WTC11 (cell line): Measurements from ENCODE around the gene NSG1. TPM values are rescaled to one million over a fixed set of nuclear protein-coding genes. Genes with fewer than 3 reads are reported as not detected.
"Not testable (repeated sequence)": the region's sequence is repeated elsewhere in the genome, so short reads cannot be mapped to it uniquely, and the experiment has no call there.

ENCODE experiments used
- ATAC-seq: fragments of 200-7000 bp; cut with Tn5 transposase; 2 replicates; pipeline ENCODE4 v1.10.0; 2021; ENCODE audit warnings: mild to moderate bottlenecking, moderate library complexity
- CTCF ChIA-PET: fragments of 300-600 bp; sonication (Branson Sonifier 250); formaldehyde crosslinking; loops from one replicate; lab custom pipeline; 2021; ENCODE audit warnings: antibody characterized with exemption; lab: Charles Lee
- POLR2A ChIA-PET: fragments of 350-600 bp; sonication (Branson Sonifier 250); formaldehyde crosslinking; loops from one replicate; lab custom pipeline; 2021; ENCODE audit warnings: antibody characterized with exemption; lab: Charles Lee
- DNase-seq: peaks from one replicate; pipeline ENCODE4 v3.0.0; 2021; ENCODE audit warnings: low spot score
- H3K27ac Mint-ChIP-seq: 2 replicates; pipeline ENCODE4 v1.8.0; 2021; ENCODE audit warnings: mixed read lengths
- H3K27me3 Mint-ChIP-seq: 2 replicates; pipeline ENCODE4 v1.8.0; 2021; ENCODE audit warnings: low read depth, mild to moderate bottlenecking, moderate library complexity, mixed read lengths
- H3K36me3 Mint-ChIP-seq: 2 replicates; pipeline ENCODE4 v1.8.0; 2021; ENCODE audit warnings: mixed read lengths
- H3K4me1 Mint-ChIP-seq: 2 replicates; pipeline ENCODE4 v1.8.0; 2022; ENCODE audit warnings: mixed read lengths
- H3K4me3 Mint-ChIP-seq: 2 replicates; pipeline ENCODE4 v1.8.0; 2021; ENCODE audit warnings: mild to moderate bottlenecking, moderate library complexity, mixed read lengths
- H3K9me3 Mint-ChIP-seq: 2 replicates; pipeline ENCODE4 v1.8.0; 2021; ENCODE audit warnings: mixed read lengths
- AR ChIP-seq: fragments of 250-450 bp; sonication (Bioruptor Pico); IDR thresholded peaks from 2 replicates; pipeline ENCODE4 v1.9.0; 2021; ENCODE audit warnings: mild to moderate bottlenecking
- ATF2 ChIP-seq: sonication (generic); formaldehyde crosslinking; IDR thresholded peaks from 2 replicates; pipeline ENCODE4 v1.8.1; 2022; ENCODE audit warnings: low read depth, missing genetic modification reagents, borderline replicate concordance
- E2F5 ChIP-seq: sonication (generic); formaldehyde crosslinking; IDR thresholded peaks from 2 replicates; pipeline ENCODE4 v1.8.1; 2022; ENCODE audit warnings: mild to moderate bottlenecking, moderate library complexity, missing genetic modification reagents
- FOXK1 ChIP-seq: sonication (generic); formaldehyde crosslinking; IDR thresholded peaks from 2 replicates; pipeline ENCODE4 v1.8.0; 2022; ENCODE audit warnings: mild to moderate bottlenecking, moderate library complexity, missing genetic modification reagents
- NR2C2 ChIP-seq: sonication (generic); formaldehyde crosslinking; IDR thresholded peaks from 2 replicates; pipeline ENCODE4 v1.8.0; 2022; ENCODE audit warnings: mild to moderate bottlenecking, missing genetic modification reagents
- NR3C1 ChIP-seq: sonication (generic); formaldehyde crosslinking; conservative IDR thresholded peaks from 2 replicates; pipeline ENCODE4 v1.8.1; 2023; ENCODE audit warnings: low read depth, mild to moderate bottlenecking, missing genetic modification reagents
- PREB ChIP-seq: sonication (generic); formaldehyde crosslinking; IDR thresholded peaks from 2 replicates; pipeline ENCODE4 v1.8.1; 2022; ENCODE audit warnings: mild to moderate bottlenecking, missing genetic modification reagents, moderate library complexity, borderline replicate concordance
- RELA ChIP-seq: sonication (generic); formaldehyde crosslinking; IDR thresholded peaks from 2 replicates; pipeline ENCODE4 v1.8.1; 2022; ENCODE audit warnings: missing genetic modification reagents, mild to moderate bottlenecking, borderline replicate concordance
- TEAD1 ChIP-seq: sonication (generic); formaldehyde crosslinking; IDR thresholded peaks from 2 replicates; pipeline ENCODE4 v1.8.0; 2022; ENCODE audit warnings: mild to moderate bottlenecking, missing genetic modification reagents
- TEAD4 ChIP-seq: sonication (generic); formaldehyde crosslinking; IDR thresholded peaks from 2 replicates; pipeline ENCODE4 v1.8.0; 2022; ENCODE audit warnings: mild to moderate bottlenecking, missing genetic modification reagents
- USF1 ChIP-seq: sonication (generic); formaldehyde crosslinking; IDR thresholded peaks from 2 replicates; pipeline ENCODE4 v1.8.0; 2022; ENCODE audit warnings: mild to moderate bottlenecking, missing genetic modification reagents
- ZBTB21 ChIP-seq: sonication (generic); formaldehyde crosslinking; IDR thresholded peaks from 2 replicates; pipeline ENCODE4 v1.8.1; 2023; ENCODE audit warnings: mild to moderate bottlenecking, missing genetic modification reagents, borderline replicate concordance
- ZNF232 ChIP-seq: sonication (generic); formaldehyde crosslinking; IDR thresholded peaks from 2 replicates; pipeline ENCODE4 v1.8.0; 2022; ENCODE audit warnings: mild to moderate bottlenecking, missing genetic modification reagents
- total RNA-seq: library from RNA; stranded (reverse); gene quantifications from 3 replicates; pipeline ENCODE4 v1.2.3, GENCODE V29; 2021

NSG1 gene
- total RNA-seq, 1 experiment from 2014 or later: 24.2 TPM

- no peak for ATAC-seq
- ChIA-PET CTCF (no interaction called here), POLR2A (no interaction called here)
- Mint-ChIP-seq H3K36me3 (peaks cover 35% of the 10 kb centered on the region), H3K4me3 (no peak overlapping the region), H3K4me1 (peaks cover 35% of the 10 kb centered on the region), H3K27ac (peak overlapping the region; percentile 14; the same call in 1 of the 2 replicates), H3K27me3 (no peaks in the 10 kb centered on the region), H3K9me3 (no peaks in the 10 kb centered on the region)
- no peak for TF ChIP-seq NR2C2 (CRISPR knock-in tag)
- TF ChIP-seq FOXK1 (CRISPR knock-in tag): no peak
- no peak for TF ChIP-seq USF1 (CRISPR knock-in tag)
- no peak for TF ChIP-seq ZBTB21 (CRISPR knock-in tag)
- no peak for TF ChIP-seq ATF2 (CRISPR knock-in tag)
- no peak for DNase-seq
These were observed 34.5 kb downstream of the NSG1 start for GRCh38 chr4:4421356-4421755.

- ATAC-seq, H3K27ac Mint-ChIP-seq, H3K27me3 Mint-ChIP-seq, CTCF ChIA-PET, H3K4me3 Mint-ChIP-seq, POLR2A ChIA-PET, DNase-seq, H3K9me3 Mint-ChIP-seq: not testable (repeated sequence)
- H3K36me3 Mint-ChIP-seq: peaks cover 33% of the 10 kb centered on the region
- H3K4me1 Mint-ChIP-seq: peaks cover 43% of the 10 kb centered on the region
These were observed 35.2 kb downstream of the NSG1 start for GRCh38 chr4:4422117-4422516.

- no peak overlapping the region for H3K4me3 Mint-ChIP-seq
- 0 out of 2 replicates have a peak overlapping the region, but pooled peaks have one; percentile 4 for H3K27ac Mint-ChIP-seq
- ATAC-seq: no peak
- TF ChIP-seq TEAD4 (CRISPR knock-in tag): no peak
- TF ChIP-seq NR3C1 (CRISPR knock-in tag): no peak
- no peak for TF ChIP-seq ZNF232
- H3K27me3 Mint-ChIP-seq: no peaks in the 10 kb centered on the region
- POLR2A ChIA-PET: no interaction called here
- no peak for DNase-seq
- peaks cover 33% of the 10 kb centered on the region for H3K36me3 Mint-ChIP-seq
- CTCF ChIA-PET: interaction anchor here (1.5 to 2.1 kb wide), 2 partner anchors 18 to 38 kb away, joined by 4 to 11 read pairs; no protein-coding TSS in a partner anchor
- H3K4me1 Mint-ChIP-seq: peaks cover 49% of the 10 kb centered on the region
- H3K9me3 Mint-ChIP-seq: no peaks in the 10 kb centered on the region
These were observed 36.1 kb downstream of the NSG1 start for GRCh38 chr4:4422856-4423499.

GRCh38 chr4:4423706-4424498, 37.0 kb downstream of the NSG1 start:
- 0 out of 2 replicates have a peak overlapping the region, but pooled peaks have one; percentile 4 for H3K27ac Mint-ChIP-seq
- peaks cover under 1% of the 10 kb centered on the region; the same call in 1 of the 2 replicates for H3K27me3 Mint-ChIP-seq
- ATAC-seq (peak; percentile 8; the same call in 1 of the 2 replicates), DNase-seq (no peak)
- CTCF ChIA-PET: interaction anchor here (0.7 to 2.1 kb wide), 4 partner anchors 19 to 164 kb away, joined by 3 to 11 read pairs (median 4); no protein-coding TSS in a partner anchor
- peaks cover 58% of the 10 kb centered on the region for H3K4me1 Mint-ChIP-seq
- no peak overlapping the region; the same call in 1 of the 2 replicates for H3K4me3 Mint-ChIP-seq
- TF ChIP-seq E2F5 (CRISPR knock-in tag): no peak
- TF ChIP-seq, all 79 proteins: peak for 0
- Mint-ChIP-seq H3K9me3 (no peaks in the 10 kb centered on the region), H3K36me3 (peaks cover 28% of the 10 kb centered on the region)
- POLR2A ChIA-PET: no interaction called here

GRCh38 chr4:4424499-4425115, 37.7 kb downstream of the NSG1 start:
- DNase-seq (no peak), ATAC-seq (no peak)
- H3K4me3 Mint-ChIP-seq: no peak overlapping the region
- H3K4me1 Mint-ChIP-seq: peaks cover 61% of the 10 kb centered on the region
- H3K27ac Mint-ChIP-seq: no peak overlapping the region
- POLR2A ChIA-PET: no interaction called here
- H3K27me3 Mint-ChIP-seq: peaks cover 6% of the 10 kb centered on the region
- peaks cover 22% of the 10 kb centered on the region for H3K36me3 Mint-ChIP-seq
- CTCF ChIA-PET: interaction anchor here (0.6 to 3.7 kb wide), 5 partner anchors 19 to 164 kb away, joined by 3 to 18 read pairs (median 5); no protein-coding TSS in a partner anchor
- no peaks in the 10 kb centered on the region for H3K9me3 Mint-ChIP-seq
- TF ChIP-seq AR (no peak), TEAD1 (CRISPR knock-in tag) (no peak), PREB (CRISPR knock-in tag) (no peak), RELA (CRISPR knock-in tag) (no peak), E2F5 (CRISPR knock-in tag) (no peak)
